OCI-LY7 (cell line): ENCODE data around the gene ZMIZ1.

ENCODE experiments used
- CTCF ChIP-seq: fragments of 200-600 bp; sonication (generic); conservative IDR thresholded peaks from 2 replicates; pipeline ENCODE4 v1.5.1; 2014; ENCODE audit warnings: mild to moderate bottlenecking, antibody characterized with exemption, low read length, moderate library complexity, mixed read lengths
- EZH2phosphoT487 ChIP-seq: fragments of 200-600 bp; sonication (generic); IDR thresholded peaks from 2 replicates; pipeline ENCODE4 v1.6.1; 2018; ENCODE audit warnings: low read depth, borderline replicate concordance, mild to moderate bottlenecking, mixed run types, antibody characterized with exemption, low read length, moderate library complexity, mixed read lengths

DNA sequence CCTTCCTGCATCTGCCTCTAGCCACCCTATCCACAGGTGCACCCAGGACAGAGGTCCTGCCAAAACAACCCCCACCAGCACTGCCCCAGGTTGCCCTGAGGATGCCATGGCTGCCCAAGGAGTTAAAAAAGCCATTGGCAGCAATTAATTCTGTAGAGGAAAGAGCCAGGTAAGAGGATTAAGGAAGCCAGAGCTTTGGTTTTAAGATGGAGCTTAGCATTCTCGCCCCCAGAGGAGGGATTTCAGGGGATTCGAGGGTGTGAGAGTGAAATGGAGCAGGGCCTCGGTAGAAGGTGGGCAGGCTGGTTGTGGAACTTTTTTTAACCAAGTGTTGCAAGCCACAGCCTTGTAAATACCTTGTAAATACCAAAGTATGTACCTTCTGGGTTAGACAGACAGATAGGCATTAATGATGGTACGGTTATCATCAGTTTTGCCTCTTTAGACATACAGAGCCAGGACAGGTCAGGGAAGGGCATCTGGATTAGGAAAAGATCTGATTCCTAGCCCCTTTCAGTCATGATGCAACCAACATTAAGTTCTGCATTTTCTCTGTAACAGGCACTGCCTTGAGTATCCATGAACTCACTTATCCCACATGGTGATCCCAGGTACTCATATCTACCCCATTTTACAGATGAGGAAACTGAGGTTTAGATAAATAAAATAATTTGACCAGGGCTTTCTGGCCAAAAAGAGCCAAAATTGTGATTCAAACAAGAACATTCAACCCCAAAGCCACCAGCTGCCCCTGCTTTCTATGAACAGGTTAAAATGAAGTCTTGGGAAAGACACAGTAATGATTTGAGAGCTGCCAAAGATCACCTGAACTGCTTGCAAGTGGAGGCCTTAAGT, 157.9 kb downstream of the ZMIZ1 start:
- TF ChIP-seq EZH2phosphoT487 (no peak), CTCF (no peak)
